Osteocyte (in vitro differentiated cells): ENCODE data around the gene SKAP1. TPM values are rescaled to one million over a fixed set of nuclear protein-coding genes. Genes with fewer than 3 reads are reported as not detected.

Experiments used
- DNase-seq: peaks from one replicate; pipeline ENCODE4 v3.0.0; 2021; ENCODE audit warnings: mixed read lengths; ENCODE audit not compliant: unreplicated experiment; ENCODE audit errors: extremely low spot score
- H3K27ac Mint-ChIP-seq: one replicate; pipeline ENCODE4 v1.8.0; 2021; ENCODE audit warnings: mild to moderate bottlenecking, mixed read lengths; ENCODE audit not compliant: unreplicated experiment
- H3K27me3 Mint-ChIP-seq: one replicate; pipeline ENCODE4 v1.8.0; 2021; ENCODE audit warnings: mixed read lengths; ENCODE audit not compliant: unreplicated experiment
- H3K36me3 Mint-ChIP-seq: one replicate; pipeline ENCODE4 v1.8.0; 2021; ENCODE audit warnings: mixed read lengths; ENCODE audit not compliant: unreplicated experiment
- H3K4me1 Mint-ChIP-seq: one replicate; pipeline ENCODE4 v1.8.0; 2021; ENCODE audit warnings: mixed read lengths; ENCODE audit not compliant: unreplicated experiment
- H3K4me3 Mint-ChIP-seq: one replicate; pipeline ENCODE4 v1.8.0; 2021; ENCODE audit warnings: mild to moderate bottlenecking, moderate library complexity, mixed read lengths; ENCODE audit not compliant: unreplicated experiment
- H3K9me3 Mint-ChIP-seq: one replicate; pipeline ENCODE4 v1.8.0; 2021; ENCODE audit warnings: mixed read lengths; ENCODE audit not compliant: unreplicated experiment
- total RNA-seq: library from RNA; stranded (reverse); gene quantifications from 2 replicates; pipeline ENCODE4 v1.2.1, GENCODE V29; 2021
- TF ChIP-seq, protein P1 (sequence below): fragments of 200-600 bp; sonication (generic); IDR thresholded peaks from 2 replicates; pipeline ENCODE4 v1.5.0; 2021; ENCODE audit warnings: antibody characterized with exemption, mild to moderate bottlenecking, moderate library complexity

Gene SKAP1
- total RNA-seq, 1 donor from 2014 or later = not detected

- no peak for DNase-seq
- Mint-ChIP-seq H3K27me3 (peaks cover 80% of the 10 kb centered on the region), H3K4me1 (no peaks in the 10 kb centered on the region), H3K9me3 (no peaks in the 10 kb centered on the region), H3K27ac (no peak overlapping the region), H3K4me3 (no peak overlapping the region), H3K36me3 (no peaks in the 10 kb centered on the region)
- TF ChIP-seq, protein P1, sequence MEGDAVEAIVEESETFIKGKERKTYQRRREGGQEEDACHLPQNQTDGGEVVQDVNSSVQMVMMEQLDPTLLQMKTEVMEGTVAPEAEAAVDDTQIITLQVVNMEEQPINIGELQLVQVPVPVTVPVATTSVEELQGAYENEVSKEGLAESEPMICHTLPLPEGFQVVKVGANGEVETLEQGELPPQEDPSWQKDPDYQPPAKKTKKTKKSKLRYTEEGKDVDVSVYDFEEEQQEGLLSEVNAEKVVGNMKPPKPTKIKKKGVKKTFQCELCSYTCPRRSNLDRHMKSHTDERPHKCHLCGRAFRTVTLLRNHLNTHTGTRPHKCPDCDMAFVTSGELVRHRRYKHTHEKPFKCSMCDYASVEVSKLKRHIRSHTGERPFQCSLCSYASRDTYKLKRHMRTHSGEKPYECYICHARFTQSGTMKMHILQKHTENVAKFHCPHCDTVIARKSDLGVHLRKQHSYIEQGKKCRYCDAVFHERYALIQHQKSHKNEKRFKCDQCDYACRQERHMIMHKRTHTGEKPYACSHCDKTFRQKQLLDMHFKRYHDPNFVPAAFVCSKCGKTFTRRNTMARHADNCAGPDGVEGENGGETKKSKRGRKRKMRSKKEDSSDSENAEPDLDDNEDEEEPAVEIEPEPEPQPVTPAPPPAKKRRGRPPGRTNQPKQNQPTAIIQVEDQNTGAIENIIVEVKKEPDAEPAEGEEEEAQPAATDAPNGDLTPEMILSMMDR = no peak
Measured at GRCh38 chr17:48152289-48152688, 277.7 kb downstream of the SKAP1 start.

DNA sequence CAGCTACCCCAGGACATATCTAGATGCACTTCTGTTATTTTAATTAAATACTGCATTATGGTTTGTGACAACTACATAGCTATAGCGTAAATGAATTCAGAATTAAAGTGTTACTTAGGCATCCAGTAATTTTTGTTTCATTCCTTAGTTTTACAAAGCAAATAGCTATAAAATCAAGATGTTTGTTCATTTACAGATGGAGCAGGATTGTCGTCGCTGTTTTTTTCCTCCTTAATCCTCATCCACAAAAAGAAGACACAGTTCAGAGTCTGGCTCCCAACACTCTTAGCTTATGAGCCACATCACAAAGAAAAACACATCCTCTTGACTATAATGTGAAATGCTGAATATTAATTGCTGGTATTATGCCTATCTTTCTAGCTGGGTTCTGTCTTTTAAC, 278.8 kb downstream of the SKAP1 start:
- TF ChIP-seq, protein P1 = no peak
- no peak overlapping the region for H3K4me3 Mint-ChIP-seq
- peaks cover 83% of the 10 kb centered on the region for H3K27me3 Mint-ChIP-seq
- no peaks in the 10 kb centered on the region for H3K4me1 Mint-ChIP-seq
- H3K27ac Mint-ChIP-seq = no peak overlapping the region
- H3K36me3 Mint-ChIP-seq = no peaks in the 10 kb centered on the region
- no peaks in the 10 kb centered on the region for H3K9me3 Mint-ChIP-seq
- no peak for DNase-seq

GRCh38 chr17:48150597-48151001, 279.4 kb downstream of the SKAP1 start:
- no peak for DNase-seq
- H3K27ac Mint-ChIP-seq = no peak overlapping the region
- no peak overlapping the region for H3K4me3 Mint-ChIP-seq
- H3K4me1 Mint-ChIP-seq = no peaks in the 10 kb centered on the region
- TF ChIP-seq, protein P1 = no peak
- H3K9me3 Mint-ChIP-seq = no peaks in the 10 kb centered on the region
- H3K27me3 Mint-ChIP-seq = peaks cover 82% of the 10 kb centered on the region
- H3K36me3 Mint-ChIP-seq = no peaks in the 10 kb centered on the region

GRCh38 chr17:48149787-48150463, 280.1 kb downstream of the SKAP1 start:
- no peaks in the 10 kb centered on the region for H3K4me1 Mint-ChIP-seq
- no peak for DNase-seq
- no peak overlapping the region for H3K4me3 Mint-ChIP-seq
- peaks cover 88% of the 10 kb centered on the region for H3K27me3 Mint-ChIP-seq
- no peaks in the 10 kb centered on the region for H3K9me3 Mint-ChIP-seq
- no peak overlapping the region for H3K27ac Mint-ChIP-seq
- TF ChIP-seq, protein P1 = no peak
- H3K36me3 Mint-ChIP-seq = no peaks in the 10 kb centered on the region

DNA sequence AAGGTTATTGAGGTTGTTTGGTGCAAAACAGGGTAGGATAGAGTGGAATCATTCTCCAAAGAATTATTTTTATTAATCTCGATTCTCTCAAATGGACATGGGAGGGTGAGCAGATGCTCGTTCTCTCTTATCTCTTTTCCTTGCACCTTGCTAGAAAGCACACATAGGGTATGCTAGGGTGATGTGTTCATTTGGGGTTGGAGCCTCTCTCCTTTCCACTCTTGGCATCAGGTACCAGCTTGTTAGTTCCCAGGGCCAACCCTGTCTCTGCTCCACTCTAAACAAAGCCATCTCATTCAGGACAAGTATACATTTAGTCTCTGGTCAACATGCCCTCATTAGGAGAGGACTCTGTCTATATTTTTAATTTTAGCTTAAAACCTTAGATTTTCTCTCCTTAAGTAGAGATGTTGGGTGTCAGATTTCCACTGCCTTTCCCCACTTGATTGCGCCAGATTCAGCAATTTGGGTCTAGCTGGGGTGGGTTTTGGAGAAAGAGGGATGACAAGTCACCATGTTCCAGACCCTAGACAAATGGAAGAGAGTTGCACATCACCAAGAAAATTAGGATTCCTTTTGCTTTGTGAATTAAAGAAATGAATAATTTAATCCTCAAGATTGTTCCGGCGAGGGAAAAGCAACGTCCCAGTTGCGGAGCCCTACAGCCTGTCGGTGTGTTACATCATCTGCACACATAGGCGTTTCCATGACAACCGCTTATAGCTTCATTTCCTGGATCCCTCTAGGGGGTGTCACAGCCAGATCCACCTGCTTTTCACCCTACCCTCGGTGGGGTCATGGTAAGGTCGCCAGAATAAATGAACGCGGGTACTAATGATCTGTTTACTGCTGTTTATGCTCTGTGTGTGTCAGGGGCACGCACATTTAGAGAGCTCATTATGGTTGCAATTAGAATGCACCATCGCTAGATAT, 280.9 kb downstream of the SKAP1 start:
- H3K27me3 Mint-ChIP-seq = peaks cover 91% of the 10 kb centered on the region
- no peak overlapping the region for H3K27ac Mint-ChIP-seq
- no peaks in the 10 kb centered on the region for H3K4me1 Mint-ChIP-seq
- H3K36me3 Mint-ChIP-seq = no peaks in the 10 kb centered on the region
- TF ChIP-seq, protein P1 = no peak
- H3K4me3 Mint-ChIP-seq = no peak overlapping the region
- no peak for DNase-seq
- no peaks in the 10 kb centered on the region for H3K9me3 Mint-ChIP-seq
